Uterus (tissue), 2 donors: ENCODE measurements around the gene DENND2C.

Source experiments
- POLR2A ChIP-seq, 2 donors: fragments of 450-650 bp; IDR thresholded peaks; one replicate each; pipeline ENCODE4 v1.6.1; 2016; ENCODE audit warnings: antibody characterized with exemption in 2 of 2, mild to moderate bottlenecking in 1 of 2, moderate library complexity in 1 of 2
- TF ChIP-seq, protein P1 (sequence below), 4 experiments: fragments of 200-600 bp in 2 of 4; fragments of 450-650 bp in 2 of 4; sonication (generic) in 2 of 4; IDR thresholded peaks; one replicate each; pipeline ENCODE4 v1.5.1; 2016 to 2019; ENCODE audit warnings: antibody characterized with exemption in 4 of 4, mild to moderate bottlenecking in 2 of 4, moderate library complexity in 1 of 4

DNA sequence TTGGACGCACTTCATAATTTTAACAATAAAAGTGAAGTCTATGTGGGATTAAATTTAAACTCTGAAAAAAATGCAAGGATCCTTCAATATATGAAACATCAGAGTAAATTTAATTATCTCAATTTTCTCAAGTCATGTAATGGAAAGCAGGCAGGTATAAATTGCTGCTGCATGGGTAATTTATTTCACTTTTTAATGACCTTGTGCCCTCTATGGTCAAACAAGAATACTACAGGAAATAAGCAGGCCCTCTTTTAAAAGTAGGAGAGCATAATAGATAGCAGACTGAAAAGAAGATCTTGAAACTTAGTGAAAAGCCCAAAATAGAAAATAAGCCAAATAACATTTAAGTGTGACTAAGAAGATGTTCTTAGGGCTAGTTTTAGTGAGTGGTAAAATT, 111.3 kb downstream of the DENND2C start:
- TF ChIP-seq, protein P1, sequence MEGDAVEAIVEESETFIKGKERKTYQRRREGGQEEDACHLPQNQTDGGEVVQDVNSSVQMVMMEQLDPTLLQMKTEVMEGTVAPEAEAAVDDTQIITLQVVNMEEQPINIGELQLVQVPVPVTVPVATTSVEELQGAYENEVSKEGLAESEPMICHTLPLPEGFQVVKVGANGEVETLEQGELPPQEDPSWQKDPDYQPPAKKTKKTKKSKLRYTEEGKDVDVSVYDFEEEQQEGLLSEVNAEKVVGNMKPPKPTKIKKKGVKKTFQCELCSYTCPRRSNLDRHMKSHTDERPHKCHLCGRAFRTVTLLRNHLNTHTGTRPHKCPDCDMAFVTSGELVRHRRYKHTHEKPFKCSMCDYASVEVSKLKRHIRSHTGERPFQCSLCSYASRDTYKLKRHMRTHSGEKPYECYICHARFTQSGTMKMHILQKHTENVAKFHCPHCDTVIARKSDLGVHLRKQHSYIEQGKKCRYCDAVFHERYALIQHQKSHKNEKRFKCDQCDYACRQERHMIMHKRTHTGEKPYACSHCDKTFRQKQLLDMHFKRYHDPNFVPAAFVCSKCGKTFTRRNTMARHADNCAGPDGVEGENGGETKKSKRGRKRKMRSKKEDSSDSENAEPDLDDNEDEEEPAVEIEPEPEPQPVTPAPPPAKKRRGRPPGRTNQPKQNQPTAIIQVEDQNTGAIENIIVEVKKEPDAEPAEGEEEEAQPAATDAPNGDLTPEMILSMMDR (IDR thresholded peaks at IDR 0.05), result no peak
- TF ChIP-seq POLR2A (IDR thresholded peaks at IDR 0.05), result no peak
